Panc1 (cell line): ENCODE results near the gene RRP12. TPM values are rescaled to one million over a fixed set of nuclear protein-coding genes. Genes with fewer than 3 reads are reported as not detected.

ENCODE experiments used
- ATAC-seq: fragments of 200-7000 bp; cut with Tn5 transposase; 2 replicates; pipeline ENCODE4 v1.9.1; 2020; ENCODE audit warnings: mild to moderate bottlenecking, moderate library complexity
- BruUV-seq: library from RNA; stranded (reverse); fragments of 400-500 nt; replicated peaks from 2 replicates; lab custom pipeline; 2021; lab: Mats Ljungman, UMichigan
- CTCF ChIA-PET: fragments of 300-600 bp; sonication (Branson Sonifier 250); formaldehyde crosslinking; loops from one replicate; lab custom pipeline; 2022; ENCODE audit warnings: antibody characterized with exemption; lab: Charles Lee
- POLR2A ChIA-PET: fragments of 300-600 bp; sonication (Branson Sonifier 250); formaldehyde crosslinking; loops from one replicate; lab custom pipeline; 2022; ENCODE audit warnings: antibody characterized with exemption; lab: Charles Lee
- DNase-seq: peaks from one replicate; pipeline ENCODE4 v3.0.0-alpha.2; 2010; ENCODE audit warnings: low read depth, low spot score
- H3K27ac ChIP-seq: 2 replicates; pipeline ENCODE4 v1.5.1; 2011; ENCODE audit warnings: mild to moderate bottlenecking, low read length, inconsistent platforms
- H3K27me3 ChIP-seq: fragments of 200-500 bp; sonication (Bioruptor generic); 2 replicates; pipeline ENCODE4 v1.6.0; 2014; ENCODE audit warnings: low read length, inconsistent platforms; ENCODE audit not compliant: control insufficient read depth, insufficient read depth
- H3K36me3 ChIP-seq: fragments of 200-500 bp; sonication (Bioruptor generic); 2 replicates; pipeline ENCODE4 v1.5.1; 2014; ENCODE audit warnings: inconsistent platforms, mild to moderate bottlenecking, low read length, moderate library complexity; ENCODE audit not compliant: control insufficient read depth, insufficient read depth
- H3K4me1 ChIP-seq: 2 replicates; pipeline ENCODE4 v1.5.1; 2011; ENCODE audit warnings: inconsistent platforms, mild to moderate bottlenecking, low read length, moderate library complexity; ENCODE audit not compliant: control insufficient read depth, insufficient read depth
- H3K4me3 ChIP-seq, 2 experiments: 2 replicates each; pipeline ENCODE4 v1.5.1; 2011 to 2012; ENCODE audit warnings: low read depth in 2 of 2, low read length in 2 of 2, mild to moderate bottlenecking in 2 of 2, inconsistent platforms in 1 of 2, moderate library complexity in 1 of 2
- H3K9me3 ChIP-seq: fragments of 200-500 bp; sonication (Bioruptor generic); 2 replicates; pipeline ENCODE4 v1.5.1; 2014; ENCODE audit warnings: low read depth, mild to moderate bottlenecking, inconsistent platforms, low read length, moderate library complexity; ENCODE audit not compliant: control insufficient read depth, insufficient read depth
- CTCF ChIP-seq: fragments of 450-650 bp; IDR thresholded peaks from 2 replicates; pipeline ENCODE4 v1.5.1; 2017; ENCODE audit warnings: mild to moderate bottlenecking
- POLR2AphosphoS5 ChIP-seq: IDR thresholded peaks from 2 replicates; pipeline ENCODE4 v1.6.1; 2012; ENCODE audit warnings: mild to moderate bottlenecking, low read depth, low read length, moderate library complexity
- REST ChIP-seq, 2 experiments: IDR thresholded peaks; 2 replicates each; pipeline ENCODE4 v1.6.1; 2011 to 2012; ENCODE audit warnings: low read depth in 2 of 2, control low read depth in 1 of 2, low read length in 1 of 2, mild to moderate bottlenecking in 1 of 2, moderate library complexity in 1 of 2; ENCODE audit not compliant: insufficient read depth in 1 of 2
- SIN3A ChIP-seq: IDR thresholded peaks from 2 replicates; pipeline ENCODE4 v1.6.1; 2012; ENCODE audit warnings: low read depth, mild to moderate bottlenecking, low read length, moderate library complexity, borderline replicate concordance; ENCODE audit not compliant: insufficient read depth
- TCF7L2 ChIP-seq: IDR thresholded peaks from 2 replicates; pipeline ENCODE4 v1.6.1; 2011; ENCODE audit warnings: mild to moderate bottlenecking, low read depth, low read length, inconsistent platforms
- in situ Hi-C: cut with HindIII; loops from 2 replicates; pipeline ENCODE4 v1.10.0; 2016; ENCODE audit warnings: low sequenced_read_pairs, low pct_unique_long_range_greater_than_20kb
- intact Hi-C: fragments of 100-400 bp; cut with micrococcal nuclease; formaldehyde crosslinking; loops from one replicate; pipeline ENCODE4 v1.10.0; 2022; ENCODE audit not compliant: unreplicated experiment
- total RNA-seq: library from RNA; stranded (reverse); gene quantifications from one replicate; pipeline ENCODE4 v1.2.1, GENCODE V29; 2021; ENCODE audit not compliant: unreplicated experiment

Gene RRP12
- total RNA-seq, 1 experiment from 2014 or later, result 94.9 TPM

GRCh38 chr10:97318772-97319651, 82.1 kb downstream of the RRP12 start, which contains the start of gene FRAT1:
Gene FRAT1 (plus strand): TSS chr10:97319271. CDS start chr10:97319454, 183 bp downstream.
- H3K4me3 ChIP-seq, result peak within 1 kb of the TSS; percentile 47 to 75
- BruUV-seq, result no TSS peak
- H3K4me1 ChIP-seq, result peaks cover 31% of the 10 kb centered on the region
- DNase-seq (peak; percentile 77), ATAC-seq (peak; percentile 89)
- CTCF ChIA-PET, result no interaction called here
- H3K27me3 ChIP-seq, result no peaks in the 10 kb centered on the region
- in situ Hi-C loops (no loop called here), intact Hi-C loops (no loop called here)
- no peaks in the 10 kb centered on the region for H3K36me3 ChIP-seq
- peak within 1 kb of the TSS; percentile 84 for H3K27ac ChIP-seq
- TF ChIP-seq POLR2AphosphoS5 (peak; percentile 56), CTCF (no peak), REST (IDR thresholded peaks at IDR 0.05; ENCODE audit: insufficient read depth in 1 of 2, low read depth in 2 of 2, low read length in 1 of 2) (no peak), TCF7L2 (0 out of 2 replicates have a peak, but pooled peaks have one; percentile 38), SIN3A (peak; percentile 97)
- no peaks in the 10 kb centered on the region for H3K9me3 ChIP-seq
- POLR2A ChIA-PET, result interaction anchor here (0.6 to 0.9 kb wide), 2 partner anchors 8 to 146 kb away, joined by 3 to 8 read pairs; no protein-coding TSS in a partner anchor

- intact Hi-C loops, result no loop called here
- Histone ChIP-seq H3K27ac (no peak overlapping the region), H3K4me3 (no peak overlapping the region), H3K27me3 (no peaks in the 10 kb centered on the region), H3K9me3 (no peaks in the 10 kb centered on the region), H3K4me1 (no peaks in the 10 kb centered on the region), H3K36me3 (no peaks in the 10 kb centered on the region)
- ChIA-PET CTCF (no interaction called here), POLR2A (interaction anchor here (0.6 to 1.2 kb wide), 3 partner anchors 13 to 132 kb away, joined by 3 to 14 read pairs (median 6); no protein-coding TSS in a partner anchor)
- in situ Hi-C loops, result no loop called here
- TF ChIP-seq REST (IDR thresholded peaks at IDR 0.05; ENCODE audit: insufficient read depth in 1 of 2, low read depth in 2 of 2, low read length in 1 of 2), result no peak
- DNase-seq (no peak), ATAC-seq (no peak)
- BruUV-seq, result no TSS peak
These were observed 86.5 kb downstream of the RRP12 start for GRCh38 chr10:97314671-97315070.
